Endothelial cell of umbilical vein (primary cell): ENCODE measurements around the gene PARD3B. TPM values are rescaled to one million over a fixed set of nuclear protein-coding genes. Genes with fewer than 3 reads are reported as not detected.
A peak's percentile ranks its signal among the peaks of the same experiment; 100 is the strongest.

Experiments
- BruUV-seq: library from RNA; stranded (reverse); fragments of 400-500 nt; replicated peaks from 2 replicates; lab custom pipeline; 2021; lab: Mats Ljungman, UMichigan
- CTCF ChIA-PET: fragments of 300-600, 350-600 bp; sonication (Branson Sonifier 250); formaldehyde crosslinking; loops from one replicate; lab custom pipeline; 2021; ENCODE audit warnings: antibody characterized with exemption, inconsistent platforms; lab: Charles Lee
- POLR2A ChIA-PET: fragments of 300-600, 350-600 bp; sonication (Branson Sonifier 250); formaldehyde crosslinking; loops from one replicate; lab custom pipeline; 2021; ENCODE audit warnings: antibody characterized with exemption, inconsistent platforms; lab: Charles Lee
- DNase-seq: peaks from one replicate; pipeline ENCODE4 v3.0.0-alpha.2; 2011; ENCODE audit warnings: low read depth, low spot score
- FAIRE-seq: peaks from 2 replicates; lab custom pipeline; 2011; peaks lifted over from hg19 to GRCh38; lab: Jason Lieb, UNC
- H2AFZ ChIP-seq: 2 replicates; pipeline ENCODE4 v1.6.0; 2012; ENCODE audit warnings: low read depth, low read length, control low read depth, inconsistent platforms
- H3K27ac ChIP-seq: 2 replicates; pipeline ENCODE4 v1.5.1; 2011; ENCODE audit warnings: low read depth, mild to moderate bottlenecking, control low read depth, low read length, moderate library complexity; ENCODE audit not compliant: insufficient read depth
- H3K27me3 ChIP-seq, 2 experiments: 2 replicates each; pipeline versions ENCODE4 v1.6.0 to v1.6.1; 2011; ENCODE audit warnings: low read length in 2 of 2, mixed read lengths in 1 of 2; ENCODE audit not compliant: control insufficient read depth in 2 of 2, insufficient read depth in 2 of 2
- H3K36me3 ChIP-seq, 2 experiments: 2 replicates in 1 of 2; 3 replicates in 1 of 2; pipeline ENCODE4 v1.5.1; 2011; ENCODE audit warnings: low read length in 2 of 2, mild to moderate bottlenecking in 1 of 2, moderate library complexity in 1 of 2; ENCODE audit not compliant: control insufficient read depth in 2 of 2, insufficient read depth in 2 of 2; ENCODE audit errors: extremely low read depth in 1 of 2
- H3K4me1 ChIP-seq: 3 replicates; pipeline ENCODE4 v1.5.1; 2011; ENCODE audit warnings: mild to moderate bottlenecking, low read length; ENCODE audit not compliant: control insufficient read depth, insufficient read depth; ENCODE audit errors: extremely low read depth
- H3K4me2 ChIP-seq: 2 replicates; pipeline ENCODE4 v1.6.1; 2011; ENCODE audit warnings: low read length, control low read depth, mixed read lengths; ENCODE audit not compliant: insufficient read depth
- H3K4me3 ChIP-seq, 3 experiments: fragments of 200-600 bp in 1 of 3; sonication (generic), shearing (Covaris generic) in 1 of 3; replicated peaks in 1 of 3; 2 replicates each; pipeline ENCODE4 v1.5.1; 2011 to 2016; ENCODE audit warnings: control low read depth in 3 of 3, low read length in 3 of 3, mild to moderate bottlenecking in 2 of 3, inconsistent platforms in 1 of 3, low read depth in 1 of 3, moderate library complexity in 1 of 3; ENCODE audit not compliant: insufficient read depth in 1 of 3
- H3K79me2 ChIP-seq: 2 replicates; pipeline ENCODE4 v1.6.0; 2012; ENCODE audit warnings: low read length, inconsistent platforms; ENCODE audit not compliant: control insufficient read depth, insufficient read depth
- H3K9ac ChIP-seq: replicated peaks from 2 replicates; pipeline ENCODE3; 2011; ENCODE audit warnings: low read length, control low read depth; ENCODE audit not compliant: insufficient read depth; ENCODE audit errors: extremely low read depth
- H3K9me1 ChIP-seq: replicated peaks from 3 replicates; pipeline ENCODE4 v1.6.0; 2011; ENCODE audit warnings: mild to moderate bottlenecking, low read length; ENCODE audit not compliant: control insufficient read depth, insufficient read depth; ENCODE audit errors: extremely low read depth
- H3K9me3 ChIP-seq: replicated peaks from 2 replicates; pipeline ENCODE4 v1.5.1; 2012; ENCODE audit warnings: low read length, inconsistent platforms; ENCODE audit not compliant: control insufficient read depth, insufficient read depth
- H4K20me1 ChIP-seq: replicated peaks from 2 replicates; pipeline ENCODE3; 2011; ENCODE audit warnings: mild to moderate bottlenecking, low read length; ENCODE audit not compliant: control insufficient read depth, insufficient read depth; ENCODE audit errors: extremely low read depth
- EZH2 ChIP-seq: IDR thresholded peaks from 2 replicates; pipeline ENCODE4 v1.6.1; 2012; ENCODE audit warnings: borderline replicate concordance, low read depth, mild to moderate bottlenecking, moderate library complexity, low read length, inconsistent platforms; ENCODE audit not compliant: severe bottlenecking
- FOS ChIP-seq: IDR thresholded peaks from 2 replicates; pipeline ENCODE4 v1.6.1; 2011; ENCODE audit warnings: mild to moderate bottlenecking, low read length, moderate library complexity, borderline replicate concordance; ENCODE audit not compliant: insufficient read depth
- GATA2 ChIP-seq: IDR thresholded peaks from 2 replicates; pipeline ENCODE4 v1.7.0; 2011; ENCODE audit warnings: low read depth, mild to moderate bottlenecking, moderate library complexity, mixed read lengths, low read length; ENCODE audit not compliant: insufficient read length, insufficient read depth
- JUN ChIP-seq: IDR thresholded peaks from 2 replicates; pipeline ENCODE4 v1.6.1; 2011; ENCODE audit warnings: borderline replicate concordance, low read depth; ENCODE audit not compliant: insufficient read length, insufficient read depth
- MAX ChIP-seq: IDR thresholded peaks from 2 replicates; pipeline ENCODE4 v1.6.1; 2011; ENCODE audit not compliant: insufficient read depth, insufficient read length
- MYC ChIP-seq: IDR thresholded peaks from one replicate; pipeline ENCODE4 v1.6.1; 2011; ENCODE audit warnings: mild to moderate bottlenecking, low read depth, low read length
- POLR2A ChIP-seq: IDR thresholded peaks from 2 replicates; pipeline ENCODE4 v1.6.1; 2012; ENCODE audit warnings: low read depth, mild to moderate bottlenecking, control low read depth, low read length
- POLR2AphosphoS5 ChIP-seq: IDR thresholded peaks from 2 replicates; pipeline ENCODE4 v1.6.1; 2012; ENCODE audit warnings: low read depth, mild to moderate bottlenecking, control low read depth, low read length, moderate library complexity; ENCODE audit not compliant: insufficient read depth
- dilution Hi-C: fragments of 300-500 bp; cut with MboI; formaldehyde crosslinking; loops from one replicate; pipeline ENCODE4 v1.15.0; 2019; ENCODE audit warnings: low sequenced_read_pairs; ENCODE audit not compliant: extremely low pct_ligation_motif_present
- intact Hi-C: fragments of 100-400 bp; cut with micrococcal nuclease; formaldehyde crosslinking; loops from one replicate; pipeline ENCODE4 v1.10.0; 2022
- polyA plus RNA-seq, 4 experiments: library from polyadenylated mRNA; depleted of rRNA in 3 of 4; stranded (reverse) in 3 of 4; unstranded in 1 of 4; fragments of >200 nt; gene quantifications; 2 replicates each; pipeline versions ENCODE4 v1.2.1 to v1.2.3, GENCODE V29; 2011 to 2012; ENCODE audit warnings: missing spikeins in 1 of 4
- total RNA-seq: library from RNA; stranded (reverse); gene quantifications from 2 replicates; pipeline ENCODE4 v1.2.3, GENCODE V29; 2021
- TF ChIP-seq, protein P1 (sequence below), 2 donors: IDR thresholded peaks; 1 replicate in 1 of 2; 2 replicates in 1 of 2; pipeline ENCODE4 v1.5.1; 2011; ENCODE audit warnings: low read length in 2 of 2, mild to moderate bottlenecking in 2 of 2, moderate library complexity in 2 of 2, control low read depth in 1 of 2, inconsistent platforms in 1 of 2, low read depth in 1 of 2; ENCODE audit not compliant: insufficient read depth in 1 of 2; ENCODE audit errors: extremely low read depth in 1 of 2

PARD3B gene
- total and polyA plus RNA-seq, 2 donors (not counting 3 experiments of a cell fraction or from before 2014, with no cell fraction given), result 2.2 to 30.9 TPM

DNA sequence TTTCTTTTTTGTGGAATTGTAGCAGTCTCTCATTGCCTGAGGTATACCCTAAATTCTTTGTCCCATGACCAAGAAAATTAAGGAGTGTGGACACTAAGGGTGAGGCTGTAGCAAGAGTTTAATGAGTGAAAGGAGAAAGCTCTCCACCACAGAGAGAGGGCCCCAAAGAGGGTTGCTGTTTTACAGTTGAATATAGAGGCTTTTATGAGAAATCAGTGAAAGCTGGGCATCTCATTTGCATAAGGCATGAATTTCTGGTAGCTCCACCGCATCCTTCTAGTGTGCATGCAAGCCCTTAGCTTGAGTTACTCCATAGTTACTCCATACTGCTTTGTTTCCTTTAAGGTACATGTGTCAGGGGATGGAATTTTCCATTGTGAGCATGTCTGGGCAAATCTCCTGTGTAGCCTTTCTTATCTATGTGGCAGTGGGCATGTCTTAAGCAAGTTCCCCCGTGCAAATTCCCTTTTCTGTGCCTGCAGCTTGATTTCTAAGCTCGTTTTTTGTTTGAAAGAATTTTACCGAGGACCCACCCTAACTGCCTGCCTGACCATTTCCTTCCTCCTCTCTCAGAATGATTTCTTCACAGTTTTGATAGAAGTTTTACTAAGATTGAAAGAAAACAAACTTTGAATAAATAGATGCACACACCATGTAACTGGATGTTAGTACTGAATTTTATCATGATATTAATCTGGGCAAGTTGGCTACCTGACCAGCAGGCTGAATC is 218.9 kb downstream of the PARD3B start:
- Histone ChIP-seq H3K27me3 (no peaks in the 10 kb centered on the region), H3K9me3 (no peaks in the 10 kb centered on the region), H3K9me1 (no peaks in the 10 kb centered on the region), H3K36me3 (no peaks in the 10 kb centered on the region), H3K9ac (no peak overlapping the region), H3K27ac (no peak overlapping the region), H4K20me1 (no peaks in the 10 kb centered on the region), H3K4me1 (no peaks in the 10 kb centered on the region), H2AFZ (no peak overlapping the region), H3K4me3 (no peak overlapping the region), H3K79me2 (no peaks in the 10 kb centered on the region), H3K4me2 (no peak overlapping the region)
- intact Hi-C loops (no loop called here), dilution Hi-C loops (no loop called here)
- FAIRE-seq (no peak), DNase-seq (peak; percentile 4)
- ChIA-PET POLR2A (no interaction called here), CTCF (no interaction called here)
- no TSS peak for BruUV-seq
- no peak for TF ChIP-seq GATA2
- no peak for TF ChIP-seq JUN
- TF ChIP-seq, protein P1, sequence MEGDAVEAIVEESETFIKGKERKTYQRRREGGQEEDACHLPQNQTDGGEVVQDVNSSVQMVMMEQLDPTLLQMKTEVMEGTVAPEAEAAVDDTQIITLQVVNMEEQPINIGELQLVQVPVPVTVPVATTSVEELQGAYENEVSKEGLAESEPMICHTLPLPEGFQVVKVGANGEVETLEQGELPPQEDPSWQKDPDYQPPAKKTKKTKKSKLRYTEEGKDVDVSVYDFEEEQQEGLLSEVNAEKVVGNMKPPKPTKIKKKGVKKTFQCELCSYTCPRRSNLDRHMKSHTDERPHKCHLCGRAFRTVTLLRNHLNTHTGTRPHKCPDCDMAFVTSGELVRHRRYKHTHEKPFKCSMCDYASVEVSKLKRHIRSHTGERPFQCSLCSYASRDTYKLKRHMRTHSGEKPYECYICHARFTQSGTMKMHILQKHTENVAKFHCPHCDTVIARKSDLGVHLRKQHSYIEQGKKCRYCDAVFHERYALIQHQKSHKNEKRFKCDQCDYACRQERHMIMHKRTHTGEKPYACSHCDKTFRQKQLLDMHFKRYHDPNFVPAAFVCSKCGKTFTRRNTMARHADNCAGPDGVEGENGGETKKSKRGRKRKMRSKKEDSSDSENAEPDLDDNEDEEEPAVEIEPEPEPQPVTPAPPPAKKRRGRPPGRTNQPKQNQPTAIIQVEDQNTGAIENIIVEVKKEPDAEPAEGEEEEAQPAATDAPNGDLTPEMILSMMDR (IDR thresholded peaks at IDR 0.05; ENCODE audit: extremely low read depth in 1 of 2, insufficient read depth in 1 of 2, low read depth in 1 of 2, low read length in 2 of 2), result no peak
- no peak for TF ChIP-seq POLR2A
- no peak for TF ChIP-seq POLR2AphosphoS5

- no peaks in the 10 kb centered on the region for H3K36me3 ChIP-seq
- H3K9me3 ChIP-seq, result no peaks in the 10 kb centered on the region
- no peak for FAIRE-seq
These were observed 225.5 kb downstream of the PARD3B start for GRCh38 chr2:204770735-204771134.

More at GRCh38 chr2:204770735-204771134, 225.5 kb downstream of the PARD3B start:
- no peaks in the 10 kb centered on the region for H3K9me1 ChIP-seq
- no peak overlapping the region for H3K9ac ChIP-seq
- DNase-seq, result no peak
- H3K4me2 ChIP-seq, result no peak overlapping the region
- no peak for TF ChIP-seq EZH2
- TF ChIP-seq GATA2, result no peak
- TF ChIP-seq JUN, result no peak
- TF ChIP-seq, protein P1 (IDR thresholded peaks at IDR 0.05; ENCODE audit: extremely low read depth in 1 of 2, insufficient read depth in 1 of 2, low read depth in 1 of 2, low read length in 2 of 2), result no peak
- TF ChIP-seq MAX, result no peak
- TF ChIP-seq MYC, result no peak
- TF ChIP-seq POLR2A, result no peak
- TF ChIP-seq POLR2AphosphoS5, result no peak
- no peak for TF ChIP-seq FOS
- H3K27me3 ChIP-seq, result no peaks in the 10 kb centered on the region
- H4K20me1 ChIP-seq, result no peaks in the 10 kb centered on the region
- H3K79me2 ChIP-seq, result no peaks in the 10 kb centered on the region
- ChIA-PET POLR2A (no interaction called here), CTCF (interaction anchor here (1.0 kb wide), 1 partner anchor 17 kb away, joined by 3 read pairs; no protein-coding TSS in a partner anchor)
- H3K4me3 ChIP-seq, result no peak overlapping the region
- intact Hi-C loops (no loop called here), dilution Hi-C loops (no loop called here)
- no peak overlapping the region for H2AFZ ChIP-seq
- H3K27ac ChIP-seq, result no peak overlapping the region
- no peaks in the 10 kb centered on the region for H3K4me1 ChIP-seq
- BruUV-seq, result no TSS peak
